K562 (cell line): ENCODE data around the gene PIGV. TPM values are rescaled to one million over a fixed set of nuclear protein-coding genes. Genes with fewer than 3 reads are reported as not detected.

Experiments
- EP400 ChIP-seq: fragments of 450-650 bp; IDR thresholded peaks from 2 replicates; pipeline ENCODE4 v1.6.1; 2017; ENCODE audit warnings: antibody characterized with exemption, mild to moderate bottlenecking, moderate library complexity
- ERF ChIP-seq: fragments of 450-650 bp; formaldehyde crosslinking; IDR thresholded peaks from 2 replicates; pipeline ENCODE4 v1.4.0; 2020; ENCODE audit warnings: mild to moderate bottlenecking, mixed read lengths
- ESRRB ChIP-seq: fragments of 250-450 bp; sonication (Bioruptor Pico); IDR thresholded peaks from 2 replicates; pipeline ENCODE4 v1.5.0; 2020; ENCODE audit warnings: mild to moderate bottlenecking, moderate library complexity, borderline replicate concordance
- ETV6 ChIP-seq, 3 experiments: fragments of 150-350 bp in 1 of 3; sonication (generic) in 1 of 3; formaldehyde crosslinking in 1 of 3; IDR thresholded peaks; 2 replicates each; pipeline versions ENCODE4 v1.6.1 to v1.8.0; 2014 to 2022; ENCODE audit warnings: borderline replicate concordance in 2 of 3, low read depth in 2 of 3, antibody characterized with exemption in 1 of 3, low read length in 1 of 3, mild to moderate bottlenecking in 1 of 3, missing genetic modification reagents in 1 of 3
- HMG20B ChIP-seq: fragments of 250-450 bp; sonication (Bioruptor Pico); IDR thresholded peaks from 2 replicates; pipeline ENCODE4 v1.5.0; 2021; ENCODE audit warnings: mild to moderate bottlenecking
- NR2C1 ChIP-seq, 2 experiments: fragments of 450-650 bp; IDR thresholded peaks; 2 replicates each; pipeline ENCODE4 v1.6.1; 2017; ENCODE audit warnings: mild to moderate bottlenecking in 2 of 2, antibody characterized with exemption in 1 of 2, inconsistent platforms in 1 of 2, missing compliant biosample characterization in 1 of 2, missing genetic modification characterization in 1 of 2
- OTX1 ChIP-seq: fragments of 450-650 bp; formaldehyde crosslinking; IDR thresholded peaks from 2 replicates; pipeline ENCODE4 v1.4.0; 2022; ENCODE audit warnings: mild to moderate bottlenecking
- SIRT6 ChIP-seq: IDR thresholded peaks from one replicate; pipeline ENCODE4 v1.6.1; 2012; ENCODE audit warnings: low read depth, mild to moderate bottlenecking, control low read depth, inconsistent platforms, low read length, moderate library complexity
- ZBTB40 ChIP-seq, 2 experiments: fragments of 450-650 bp in 1 of 2; sonication (generic) in 1 of 2; formaldehyde crosslinking in 1 of 2; IDR thresholded peaks; 2 replicates each; pipeline versions ENCODE4 v1.7.1 to v1.9.0; 2016 to 2022; ENCODE audit warnings: inconsistent platforms in 1 of 2, mild to moderate bottlenecking in 1 of 2, missing genetic modification reagents in 1 of 2
- ZFPM2 ChIP-seq: fragments of 250-450 bp; sonication (Bioruptor Pico); IDR thresholded peaks from 2 replicates; pipeline ENCODE4 v1.5.1; 2022; ENCODE audit warnings: mild to moderate bottlenecking
- ZNF449 ChIP-seq: fragments of 250-450 bp; sonication (Bioruptor Pico); IDR thresholded peaks from 2 replicates; pipeline ENCODE4 v1.8.0; 2022; ENCODE audit warnings: moderate library complexity, mild to moderate bottlenecking, inconsistent platforms
- ZNF639 ChIP-seq, 2 experiments: fragments of 200-800 bp in 1 of 2; sonication (Bioruptor generic) in 1 of 2; sonication (generic) in 1 of 2; formaldehyde crosslinking in 1 of 2; IDR thresholded peaks in 1 of 2; conservative IDR thresholded peaks in 1 of 2; 2 replicates each; pipeline versions ENCODE4 v1.5.0 to v1.6.1; 2016 to 2020; ENCODE audit warnings: missing compliant biosample characterization in 1 of 2, missing genetic modification characterization in 1 of 2, missing genetic modification reagents in 1 of 2
- polyA plus RNA-seq, 8 experiments: library from polyadenylated mRNA; depleted of rRNA in 4 of 8; stranded (reverse) in 5 of 8; unstranded in 3 of 8; fragments of >200 nt; fragmentation: Nextera tagmentation in 2 of 8; fragmentation: Illumina TruSeq in 1 of 8; extraction: Ambion mirVana in 2 of 8; extraction: Trizol in 1 of 8; gene quantifications; 2 replicates each; pipeline versions ENCODE4 v1.2.1 to v1.2.3, GENCODE V29; 2011 to 2014; ENCODE audit warnings: inconsistent platforms in 1 of 8, missing spikeins in 1 of 8
- total RNA-seq, 7 experiments: library from RNA; depleted of rRNA in 6 of 7; stranded (reverse); fragments of >200 nt in 6 of 7; fragmentation: Illumina TruSeq in 2 of 7; extraction: Trizol in 2 of 7; gene quantifications; 2 replicates each; pipeline versions ENCODE4 v1.2.1 to v1.2.3, GENCODE V29; 2011 to 2021; ENCODE audit warnings: low replicate concordance in 1 of 7

Gene PIGV
- total and polyA plus RNA-seq, 9 of the 15 experiments (the other 6 are each of a cell fraction or from before 2014, with no cell fraction given) = 8.4 to 21.8 (median 11.7) TPM

- TF ChIP-seq ZNF639 (CRISPR knock-in tag; conservative IDR thresholded peaks at IDR 0.05 in 1 of 2, IDR thresholded peaks at IDR 0.05 in 1 of 2) (peak in 1 of 2 experiments; percentile 35; a peak in 1 of 4 replicates), ZFPM2 (CRISPR knock-in tag) (peak; percentile 66; the same call in 1 of the 2 replicates), ERF (CRISPR knock-in tag) (peak; percentile 50), NR2C1 (IDR thresholded peaks at IDR 0.05) (no peak), NR2C1 (tag; IDR thresholded peaks at IDR 0.05) (0 out of 2 replicates have a peak, but pooled peaks have one; percentile 10), ZBTB40 (IDR thresholded peaks at IDR 0.05) (peak; percentile 87), ZBTB40 (CRISPR knock-in tag; IDR thresholded peaks at IDR 0.05) (no peak), OTX1 (CRISPR knock-in tag) (0 out of 2 replicates have a peak, but pooled peaks have one; percentile 12), HMG20B (CRISPR knock-in tag) (no peak), ETV6 (IDR thresholded peaks at IDR 0.05; ENCODE audit: borderline replicate concordance in 1 of 2, low read depth in 2 of 2, low read length in 1 of 2) (no peak), ETV6 (CRISPR knock-in tag; IDR thresholded peaks at IDR 0.05; ENCODE audit: borderline replicate concordance) (peak; percentile 59; the same call in 1 of the 2 replicates), EP400 (peak; percentile 86), ZNF449 (CRISPR knock-in tag) (no peak), ESRRB (CRISPR knock-in tag) (no peak), SIRT6 (peak; percentile 35)
Observed at GRCh38 chr1:26787706-26788514, at the start of gene PIGV (continued).
